GM18951 (cell line): ENCODE measurements around the gene VWA8.
"Not testable (repeated sequence)": the region's sequence is repeated elsewhere in the genome, so short reads cannot be mapped to it uniquely, and the experiment has no call there.

Source experiments
- POLR2A ChIP-seq: IDR thresholded peaks from 4 replicates; pipeline ENCODE4 v1.6.1; 2011; ENCODE audit warnings: mild to moderate bottlenecking; ENCODE audit not compliant: insufficient read length, insufficient read depth; ENCODE audit errors: extremely low read depth
- in situ Hi-C: fragments of 300-500 bp; cut with MboI; formaldehyde crosslinking; loops from one replicate; pipeline ENCODE4 v1.12.0; 2022; ENCODE audit warnings: low sequenced_read_pairs, mixed read lengths, inconsistent platforms; ENCODE audit not compliant: unreplicated experiment

The VWA8 gene

DNA sequence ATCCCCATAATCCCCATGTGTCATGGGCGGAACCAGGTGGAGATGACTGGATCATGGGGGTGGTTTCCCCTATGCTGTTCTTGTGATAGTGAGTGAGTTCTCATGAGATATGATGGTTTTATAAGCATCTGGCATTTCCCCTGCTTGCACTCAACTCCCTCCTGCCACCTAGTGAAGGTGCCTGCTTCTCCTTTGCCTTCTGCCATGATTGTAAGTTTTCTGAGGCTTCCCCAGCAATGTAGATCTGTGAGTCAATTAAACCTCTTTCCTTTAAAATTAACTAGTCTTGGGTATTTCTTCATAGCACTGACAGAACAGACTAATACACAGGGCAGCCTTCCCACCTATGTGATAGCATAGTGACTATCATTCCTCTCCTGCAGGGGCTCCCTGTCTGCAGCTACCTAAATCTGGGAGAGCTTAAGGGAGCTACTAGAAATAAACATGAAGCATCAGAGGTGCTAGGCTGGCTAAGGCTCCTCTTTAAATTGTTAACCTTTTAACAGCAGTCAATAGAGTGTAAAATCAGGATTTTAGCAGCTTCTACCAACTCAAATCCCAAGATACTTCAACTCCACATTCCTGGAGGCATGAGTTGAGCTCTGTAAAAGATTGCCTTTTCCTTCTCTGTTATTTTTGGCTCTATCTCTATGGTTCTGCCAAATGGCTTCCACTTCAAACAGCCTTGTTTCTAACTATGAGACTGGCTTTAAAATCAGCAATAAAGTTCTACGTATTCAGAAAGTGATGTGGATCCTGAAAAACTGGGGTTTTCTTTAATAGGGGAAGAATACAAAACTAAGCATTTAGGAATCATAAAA is 112.3 kb downstream of the VWA8 start:
- in situ Hi-C loops = no loop called here
- TF ChIP-seq POLR2A = no peak

DNA sequence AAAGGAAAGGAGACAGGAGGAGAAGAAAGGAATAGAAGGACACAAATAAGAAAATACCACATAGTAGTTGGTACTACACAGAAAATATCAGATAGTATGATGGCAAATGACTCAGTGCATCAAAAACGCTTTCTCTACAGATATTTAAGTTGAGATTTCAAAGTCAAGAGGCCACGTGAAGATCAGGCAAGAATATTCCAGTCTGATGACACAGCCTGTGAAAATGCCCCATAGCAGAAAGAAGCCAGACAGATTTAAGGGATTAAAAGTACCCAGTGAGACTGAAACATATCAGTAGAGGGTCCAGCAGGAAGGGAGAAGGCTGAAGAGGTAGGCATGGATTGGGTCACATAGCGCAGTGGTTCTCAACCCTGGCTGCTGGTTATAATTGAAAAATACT is 113.7 kb downstream of the VWA8 start:
- no peak for TF ChIP-seq POLR2A
- in situ Hi-C loops = no loop called here

DNA sequence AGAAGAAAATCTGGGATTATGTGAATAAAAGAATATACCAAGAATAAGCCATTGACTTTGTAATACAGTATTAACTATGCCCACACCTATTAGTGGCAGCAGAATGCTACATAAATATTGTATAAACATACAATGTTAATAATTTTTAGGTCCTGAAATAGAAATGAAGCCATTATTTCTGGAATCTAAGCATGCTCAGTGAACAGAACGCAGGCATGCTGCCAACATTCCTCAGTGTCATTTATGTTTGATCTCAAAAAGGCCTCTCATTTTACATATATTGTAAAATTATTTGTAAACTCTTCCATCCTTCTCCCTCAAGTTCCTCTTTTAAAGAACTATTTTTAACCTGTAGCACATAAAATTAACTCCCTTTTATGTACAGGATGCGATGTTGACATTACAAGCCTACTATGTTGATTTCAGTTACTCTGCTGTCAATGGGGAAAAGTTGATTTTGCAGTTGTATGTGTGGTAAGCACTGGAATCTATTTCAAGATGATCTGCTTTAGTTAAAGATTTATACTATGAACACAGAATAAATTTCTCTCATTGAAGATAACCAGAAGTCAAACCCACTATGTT is 118.8 kb downstream of the VWA8 start:
- TF ChIP-seq POLR2A = no peak
- in situ Hi-C loops = no loop called here

DNA sequence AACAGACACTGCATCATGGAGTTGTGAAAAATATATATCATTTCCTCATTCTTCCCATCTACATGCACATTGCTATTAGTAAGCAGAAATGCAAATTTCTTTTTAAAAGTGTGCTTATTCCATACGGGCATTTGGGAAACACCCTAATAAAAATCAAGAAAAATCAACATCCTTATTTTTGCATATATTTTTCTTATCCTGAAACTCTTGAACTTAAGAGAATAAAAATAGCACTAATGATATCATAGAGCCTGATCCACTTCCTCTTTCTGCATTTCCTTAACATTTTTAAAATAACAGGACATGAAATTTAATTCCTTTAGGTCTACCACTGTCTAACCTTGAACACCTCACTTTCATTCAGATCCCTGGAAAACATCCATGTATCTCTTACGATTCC is 123.3 kb downstream of the VWA8 start:
- no peak for TF ChIP-seq POLR2A
- in situ Hi-C loops = no loop called here

DNA sequence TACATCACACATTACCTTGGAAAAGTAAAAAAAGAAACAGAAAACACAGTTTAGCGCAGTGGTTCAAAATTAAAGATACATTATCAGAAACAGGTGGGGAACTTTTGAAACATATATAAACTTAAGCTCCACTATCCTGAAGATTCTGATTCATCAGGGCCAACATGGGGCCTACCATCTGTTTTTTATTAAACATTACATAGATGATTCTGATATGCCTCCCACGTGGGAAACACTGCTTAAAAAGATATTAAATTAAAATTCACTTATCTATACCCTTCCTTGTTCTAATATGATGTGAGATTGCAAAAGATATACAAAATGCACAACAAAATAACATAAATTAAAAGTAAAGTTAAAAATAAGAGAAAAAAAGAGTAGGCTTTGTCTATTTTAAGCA is 125.0 kb downstream of the VWA8 start:
- in situ Hi-C loops = no loop called here
- TF ChIP-seq POLR2A = no peak

DNA sequence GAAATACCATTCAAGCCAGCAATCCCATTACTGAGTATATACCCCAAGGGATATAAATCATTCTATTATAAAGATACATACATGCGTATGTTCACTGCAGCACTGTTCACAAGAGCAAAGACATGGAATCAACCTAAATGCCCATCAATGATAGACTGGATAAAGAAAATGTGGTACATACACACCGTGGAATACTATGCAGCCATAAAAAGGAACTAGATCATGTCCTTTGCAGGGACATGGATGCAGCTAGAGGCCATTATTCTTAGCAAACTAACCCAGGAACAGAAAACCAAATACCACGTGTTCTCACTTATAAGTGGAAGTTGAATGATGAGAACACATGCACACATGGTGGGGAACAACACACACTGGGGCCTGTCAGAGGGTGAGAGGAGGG is 126.2 kb downstream of the VWA8 start:
- in situ Hi-C loops = not testable (repeated sequence)

DNA sequence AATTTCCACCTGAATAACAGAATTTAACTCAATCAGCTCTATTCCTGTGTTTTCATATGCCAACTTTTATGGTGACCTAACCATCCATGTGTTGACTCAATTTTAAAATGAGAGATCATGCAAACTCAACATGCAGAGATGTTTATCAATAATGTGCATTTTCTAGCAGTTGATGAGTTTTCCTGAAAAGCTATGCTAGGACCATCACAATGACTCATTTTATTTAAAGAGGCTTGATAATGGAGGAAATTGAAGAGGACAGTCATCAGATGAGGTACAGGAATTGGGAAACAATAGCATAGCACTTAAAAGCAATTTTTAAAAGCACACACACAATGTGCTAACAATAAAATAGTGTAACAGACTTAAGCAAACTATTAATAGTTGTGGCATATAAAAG is 127.1 kb downstream of the VWA8 start:
- in situ Hi-C loops = no loop called here
- TF ChIP-seq POLR2A = no peak

DNA sequence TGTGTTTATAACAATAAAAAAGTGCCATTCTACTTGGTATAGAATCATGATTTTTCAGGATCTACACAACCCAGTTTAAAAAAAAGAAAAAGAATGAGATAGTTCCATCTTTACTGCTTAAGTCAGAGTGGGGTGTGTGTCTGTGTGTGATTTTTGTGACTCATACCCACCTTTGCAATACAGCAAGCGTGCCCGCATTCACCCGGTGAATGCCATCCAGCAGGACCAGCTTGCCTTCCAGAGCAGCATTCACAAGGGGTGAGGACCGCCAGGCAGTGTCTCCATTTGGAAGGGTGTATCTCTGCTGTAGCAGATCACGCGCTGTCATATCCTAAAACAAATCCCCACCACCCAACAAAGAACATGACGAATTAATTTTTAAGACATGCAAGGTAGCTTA is 127.7 kb downstream of the VWA8 start:
- in situ Hi-C loops = no loop called here
- TF ChIP-seq POLR2A = no peak

DNA sequence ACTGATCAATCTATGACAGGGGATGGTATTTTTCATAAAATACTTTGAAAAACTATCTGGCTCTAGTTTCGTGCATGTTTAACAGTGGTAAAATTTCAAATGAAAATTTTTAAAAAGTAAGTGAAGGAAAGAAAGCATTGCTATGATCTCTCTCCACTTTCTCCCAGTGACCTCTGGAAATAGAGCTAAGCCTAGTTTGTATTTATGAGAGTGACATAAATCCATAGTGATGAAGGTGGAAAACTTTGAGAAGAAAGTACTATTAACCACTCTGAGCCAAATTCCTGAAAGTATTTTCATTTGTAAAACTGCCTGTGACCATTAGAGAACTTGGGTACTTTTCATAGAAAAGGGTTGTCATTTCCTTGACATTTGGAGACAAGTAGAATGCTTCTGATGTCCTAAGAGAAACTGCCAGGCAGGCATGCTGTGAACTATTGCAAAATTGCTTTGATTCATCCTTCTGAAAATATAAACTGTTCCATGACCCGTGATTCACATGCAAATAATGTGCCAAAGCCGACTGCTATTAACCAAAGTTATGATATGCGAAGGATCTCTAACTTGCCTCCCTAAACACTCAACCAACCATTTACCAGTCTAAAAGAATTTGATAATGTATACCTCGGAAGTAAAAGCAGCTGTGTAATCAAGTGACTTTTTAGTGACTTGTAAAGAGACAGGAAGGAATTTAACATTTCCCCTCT is 133.2 kb downstream of the VWA8 start:
- in situ Hi-C loops = no loop called here
- no peak for TF ChIP-seq POLR2A

DNA sequence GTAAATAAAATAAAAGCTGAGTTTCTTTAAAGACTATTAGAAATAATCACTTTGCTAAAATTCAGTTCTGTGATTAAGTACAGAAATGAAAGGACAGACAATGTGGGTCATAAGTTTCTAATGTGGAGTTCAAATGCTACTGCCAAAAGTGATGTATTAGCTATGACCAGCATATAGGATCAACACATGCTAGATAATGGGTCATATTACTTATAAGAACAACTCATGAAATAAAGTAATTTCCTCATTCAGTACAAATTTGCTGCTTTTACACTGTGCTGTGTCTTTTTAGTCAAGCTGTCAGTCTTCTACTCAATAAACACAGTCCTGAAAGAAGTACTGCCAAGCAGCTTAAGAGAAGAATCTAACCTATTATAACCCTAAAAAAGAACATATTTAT is 135.2 kb downstream of the VWA8 start:
- no peak for TF ChIP-seq POLR2A
- in situ Hi-C loops = no loop called here

DNA sequence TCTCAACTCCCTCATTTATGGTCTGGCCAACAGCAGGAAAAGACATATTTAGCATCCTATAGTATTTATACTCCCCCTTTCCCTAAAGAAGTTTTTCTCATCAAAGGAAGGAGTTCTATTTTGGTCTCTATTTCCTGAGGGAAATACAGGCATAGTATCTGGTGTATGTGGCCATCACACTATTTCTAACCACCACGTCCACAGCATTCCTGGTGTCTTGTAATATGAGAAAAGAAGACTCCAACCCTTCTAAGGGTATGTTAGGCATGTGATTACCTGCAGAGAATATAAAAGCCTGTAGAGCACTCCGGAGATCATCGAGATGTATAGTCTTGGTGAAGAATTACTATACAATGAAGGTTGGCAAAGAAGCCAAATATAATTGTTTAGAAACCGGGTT is 137.4 kb downstream of the VWA8 start:
- in situ Hi-C loops = no loop called here

DNA sequence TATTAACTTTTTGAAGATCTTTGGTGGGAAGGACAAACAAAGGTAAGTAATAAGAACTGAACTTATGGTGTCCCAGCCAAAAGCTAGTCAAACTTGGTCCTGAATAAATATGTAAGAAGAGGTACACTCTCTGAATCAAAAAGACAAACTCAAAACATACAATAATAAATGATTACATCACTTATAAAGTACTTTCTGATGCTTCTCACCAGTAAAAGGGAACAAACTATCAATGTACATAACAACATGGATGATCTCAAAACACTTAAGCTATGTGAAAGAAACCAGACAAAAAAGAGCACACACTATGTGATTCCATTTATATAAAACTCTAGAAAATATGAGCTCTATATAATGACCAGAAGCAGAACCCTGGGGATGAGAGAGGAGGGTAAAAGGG is 138.3 kb downstream of the VWA8 start:
- in situ Hi-C loops = no loop called here
- TF ChIP-seq POLR2A = no peak

More for the DNA sequence above, 137.4 kb downstream of the VWA8 start:
- TF ChIP-seq POLR2A = no peak

DNA sequence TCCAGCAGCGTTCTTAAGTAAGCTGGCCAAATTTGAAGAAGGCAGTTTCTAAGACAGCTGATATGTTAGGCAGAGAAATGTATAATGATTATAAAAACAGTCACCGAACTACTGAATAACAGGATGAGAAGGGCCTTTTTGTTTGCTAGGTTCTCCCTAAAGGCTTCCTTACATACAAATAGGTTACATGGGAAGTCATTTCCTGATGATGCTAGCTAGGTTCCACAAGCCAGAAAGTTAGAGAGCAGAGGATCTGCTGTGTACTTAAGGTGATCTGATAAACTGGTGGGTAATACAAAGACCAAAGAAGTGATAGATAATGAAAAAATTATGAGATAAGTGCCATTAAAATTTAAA is 139.7 kb downstream of the VWA8 start:
- no peak for TF ChIP-seq POLR2A
- in situ Hi-C loops = no loop called here
